Islet of Langerhans (tissue), 1 donor: ENCODE results near the gene ANKH.
"Not testable (repeated sequence)": the region's sequence is repeated elsewhere in the genome, so short reads cannot be mapped to it uniquely, and the experiment has no call there.

Source experiments
- FAIRE-seq: peaks from one replicate; lab custom pipeline; 2011; peaks lifted over from hg19 to GRCh38; lab: Jason Lieb, UNC

The ANKH gene

DNA sequence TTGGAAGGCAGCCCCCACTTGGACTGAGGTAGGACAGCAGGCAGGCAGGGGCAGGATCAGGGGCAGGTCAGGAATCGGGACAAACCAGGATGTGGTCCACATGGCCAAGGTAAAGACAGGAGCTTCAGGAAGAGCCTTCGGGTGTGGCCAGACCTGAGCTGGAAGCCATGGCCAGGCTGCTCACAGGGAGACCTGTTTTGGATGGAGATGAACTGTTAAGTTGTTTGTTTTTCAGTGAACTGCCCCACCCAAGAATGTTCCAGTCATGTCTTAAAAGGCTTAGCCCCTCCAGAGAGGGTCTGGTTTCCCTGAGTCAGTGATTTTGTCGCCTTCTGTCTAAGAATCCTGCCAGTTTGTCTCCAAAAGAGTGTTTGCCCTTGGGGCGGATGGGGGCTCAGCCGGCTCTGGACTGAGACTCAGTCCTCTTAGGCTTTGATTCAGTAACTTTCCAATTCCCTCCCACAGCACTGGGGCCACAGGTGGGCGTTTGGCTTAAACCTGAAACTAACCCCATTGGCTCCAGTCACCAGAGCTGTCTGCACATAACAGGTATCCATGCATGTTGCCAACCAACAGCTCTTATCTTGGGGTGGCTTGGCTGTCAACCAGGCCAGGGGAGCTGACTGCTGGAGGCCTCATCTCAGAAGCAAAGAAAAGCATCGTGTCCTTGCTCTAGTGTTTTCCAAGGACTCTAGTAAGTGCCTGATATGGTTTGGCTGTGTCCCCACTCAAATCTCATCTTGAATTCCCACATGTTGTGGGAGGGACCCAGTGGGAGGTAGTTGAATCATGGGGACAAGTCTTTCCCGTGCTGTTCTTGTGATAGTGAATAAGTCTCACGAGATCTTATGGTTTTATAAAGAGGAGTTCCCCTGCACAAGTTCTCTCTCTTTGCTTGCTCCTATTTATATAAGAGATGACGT, 11.3 kb upstream of the ANKH start:
- FAIRE-seq = no peak

DNA sequence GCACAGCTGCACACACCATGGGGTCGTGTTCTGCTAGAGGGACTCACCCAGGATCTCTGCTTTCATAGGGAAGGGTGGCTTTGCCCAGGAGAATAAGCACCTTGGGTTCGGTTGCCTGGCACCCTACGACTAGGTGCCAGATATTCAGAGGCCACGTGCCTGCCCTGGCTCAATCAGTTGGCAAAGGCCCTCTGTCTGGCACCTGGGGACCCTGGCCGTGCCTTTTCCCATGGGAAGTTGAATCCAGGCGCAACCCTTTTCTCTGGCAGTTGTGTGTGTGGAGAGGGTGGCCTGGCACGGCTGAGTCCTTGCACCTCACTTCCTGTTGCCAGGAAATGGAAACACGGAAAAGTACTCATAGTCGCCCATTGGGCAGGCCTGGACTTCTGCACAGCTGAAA, 10.2 kb upstream of the ANKH start:
- FAIRE-seq = no peak

DNA sequence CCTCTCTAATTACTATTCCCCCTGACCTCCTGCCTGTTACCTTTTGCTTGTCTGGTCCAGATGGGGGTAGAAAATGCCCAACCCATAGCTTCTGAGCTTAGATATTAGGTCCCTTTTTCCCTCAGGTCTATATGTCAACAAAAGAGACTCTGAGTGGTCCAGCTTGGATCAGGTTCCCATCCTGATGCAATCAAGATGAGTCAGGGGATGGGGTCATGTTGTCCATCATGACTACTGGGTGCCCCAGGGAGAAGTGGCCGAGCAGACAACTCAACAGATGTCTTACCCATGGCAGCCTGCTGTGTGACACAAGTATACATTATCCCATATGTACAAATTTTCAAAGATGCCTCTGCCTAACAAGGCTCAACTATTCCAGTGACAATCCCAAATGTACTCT, 9.1 kb upstream of the ANKH start:
- FAIRE-seq = no peak

DNA sequence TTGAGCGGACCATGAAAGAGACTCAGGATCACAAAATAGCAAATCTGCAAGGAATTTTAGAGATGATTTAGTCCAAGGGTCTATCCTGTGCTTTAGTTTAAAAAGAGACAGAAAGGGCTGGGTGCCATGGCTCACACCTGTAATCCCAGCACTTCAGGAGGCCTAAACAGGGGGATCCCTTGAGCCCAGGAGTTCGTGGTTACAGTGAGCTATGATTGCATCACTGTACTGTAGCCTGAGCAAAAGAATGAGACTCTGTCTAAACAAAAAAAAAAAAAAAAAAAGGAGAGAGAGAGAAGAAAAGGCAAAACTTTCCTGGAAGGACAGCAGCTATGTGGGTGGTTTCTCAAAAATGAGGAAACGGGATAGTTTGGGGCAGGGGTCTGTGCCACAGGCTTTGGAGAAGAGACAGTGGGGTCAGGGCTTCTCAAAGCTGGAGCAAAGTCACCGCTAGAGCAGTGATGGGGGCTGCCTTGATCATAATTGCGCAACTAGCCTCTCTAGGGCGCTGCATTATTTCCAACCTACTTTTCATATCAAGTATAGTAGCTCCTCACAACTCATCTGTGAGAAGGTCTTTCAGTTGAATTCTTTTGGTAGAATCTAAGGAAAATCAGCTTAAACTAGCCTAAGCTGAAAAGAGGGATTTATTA, 8.5 kb upstream of the ANKH start:
- no peak for FAIRE-seq

DNA sequence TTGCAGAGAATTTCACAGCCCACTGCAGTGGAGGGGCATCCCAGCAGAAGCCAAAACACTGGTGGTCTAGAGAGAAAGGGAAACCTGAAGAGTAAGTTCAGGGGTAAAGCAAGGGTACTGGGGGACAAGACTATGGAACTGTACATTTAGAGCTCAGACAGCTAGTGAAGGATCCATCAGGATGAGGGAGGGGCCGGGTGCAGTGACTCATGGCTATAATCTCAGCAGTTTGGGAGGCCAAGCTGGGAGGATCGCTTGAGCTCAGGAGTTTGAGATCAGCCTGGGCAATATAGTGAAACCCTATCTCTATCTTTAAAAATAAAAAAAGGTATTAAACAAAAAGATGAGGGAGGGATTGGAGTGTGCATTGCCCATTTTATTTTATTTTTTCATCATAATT, 7.8 kb upstream of the ANKH start:
- no peak for FAIRE-seq

DNA sequence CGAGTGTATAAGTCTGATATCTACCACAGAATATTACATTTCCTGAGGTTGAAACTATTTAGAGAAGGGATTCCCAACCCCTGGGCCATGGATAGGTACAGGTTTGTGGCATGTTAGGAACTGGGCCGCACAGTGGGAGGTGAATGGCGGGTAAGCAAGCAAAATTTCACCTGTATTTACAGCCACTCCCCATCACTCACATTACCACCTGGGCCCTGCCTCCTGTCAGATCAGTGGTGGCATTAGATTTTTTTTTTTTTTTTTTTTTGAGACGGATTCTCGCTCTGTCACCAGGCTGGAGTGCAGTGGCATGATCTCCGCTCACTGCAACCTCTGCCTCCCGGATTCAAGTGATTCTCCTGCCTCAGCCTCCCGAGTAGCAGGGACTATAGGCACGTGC, 6.6 kb upstream of the ANKH start:
- FAIRE-seq = not testable (repeated sequence)

DNA sequence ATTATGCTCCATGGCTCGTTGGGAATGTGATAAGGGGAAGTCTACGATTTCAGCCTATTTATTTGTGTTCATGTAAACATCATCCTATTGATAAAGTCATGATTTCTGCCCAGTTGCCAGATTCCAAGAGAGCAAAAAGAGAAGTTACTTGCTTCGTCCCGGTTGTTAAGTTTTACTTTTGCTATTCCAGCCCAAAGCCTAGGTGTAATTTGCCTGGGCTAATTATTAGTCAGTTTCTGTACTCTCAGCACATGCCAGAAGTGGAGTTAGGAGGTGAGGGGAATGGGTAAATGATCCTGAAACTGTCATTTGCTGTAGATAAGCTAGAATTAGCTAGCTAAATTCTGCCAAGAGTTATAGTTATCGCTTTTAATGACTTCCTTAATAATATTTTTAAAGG, 4.5 kb upstream of the ANKH start:
- FAIRE-seq = no peak

DNA sequence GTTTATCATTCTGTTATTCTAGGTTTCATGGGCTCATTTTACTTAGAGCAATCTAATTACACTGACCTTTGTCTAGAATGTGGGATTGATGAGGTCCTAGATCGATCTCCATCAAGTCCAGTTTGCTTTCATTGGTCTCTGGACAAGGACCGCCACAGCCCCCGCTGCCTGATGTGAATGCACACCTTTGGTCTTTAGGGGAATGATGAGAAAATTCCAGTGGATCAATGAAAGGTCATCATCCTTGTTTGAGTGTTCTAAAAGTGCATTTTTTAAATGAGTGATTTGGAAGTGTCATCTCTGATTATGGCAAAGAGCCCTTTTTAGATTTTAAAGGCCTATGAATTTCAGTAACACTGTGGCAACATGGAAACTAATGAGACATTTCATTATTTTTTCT, 2.2 kb upstream of the ANKH start:
- no peak for FAIRE-seq

DNA sequence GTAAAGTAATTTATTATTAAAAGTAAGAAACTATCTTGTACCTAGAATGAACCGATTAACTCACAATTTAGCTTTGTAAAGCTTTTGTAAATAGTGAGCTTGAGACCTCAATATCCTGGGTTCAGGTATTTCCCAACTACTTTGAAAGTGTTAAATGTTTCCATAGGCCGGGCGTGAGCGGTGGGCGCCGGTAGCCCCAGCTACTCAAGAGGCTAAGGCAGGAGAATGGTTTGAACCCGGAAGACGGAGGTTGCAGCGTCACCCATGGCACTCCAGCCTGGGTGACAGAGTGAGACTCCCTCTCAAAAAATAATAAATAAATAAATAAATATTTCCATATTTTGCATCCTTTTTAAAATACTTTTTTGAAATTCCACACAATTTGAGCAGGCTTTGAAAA, 1.5 kb upstream of the ANKH start:
- FAIRE-seq = no peak

DNA sequence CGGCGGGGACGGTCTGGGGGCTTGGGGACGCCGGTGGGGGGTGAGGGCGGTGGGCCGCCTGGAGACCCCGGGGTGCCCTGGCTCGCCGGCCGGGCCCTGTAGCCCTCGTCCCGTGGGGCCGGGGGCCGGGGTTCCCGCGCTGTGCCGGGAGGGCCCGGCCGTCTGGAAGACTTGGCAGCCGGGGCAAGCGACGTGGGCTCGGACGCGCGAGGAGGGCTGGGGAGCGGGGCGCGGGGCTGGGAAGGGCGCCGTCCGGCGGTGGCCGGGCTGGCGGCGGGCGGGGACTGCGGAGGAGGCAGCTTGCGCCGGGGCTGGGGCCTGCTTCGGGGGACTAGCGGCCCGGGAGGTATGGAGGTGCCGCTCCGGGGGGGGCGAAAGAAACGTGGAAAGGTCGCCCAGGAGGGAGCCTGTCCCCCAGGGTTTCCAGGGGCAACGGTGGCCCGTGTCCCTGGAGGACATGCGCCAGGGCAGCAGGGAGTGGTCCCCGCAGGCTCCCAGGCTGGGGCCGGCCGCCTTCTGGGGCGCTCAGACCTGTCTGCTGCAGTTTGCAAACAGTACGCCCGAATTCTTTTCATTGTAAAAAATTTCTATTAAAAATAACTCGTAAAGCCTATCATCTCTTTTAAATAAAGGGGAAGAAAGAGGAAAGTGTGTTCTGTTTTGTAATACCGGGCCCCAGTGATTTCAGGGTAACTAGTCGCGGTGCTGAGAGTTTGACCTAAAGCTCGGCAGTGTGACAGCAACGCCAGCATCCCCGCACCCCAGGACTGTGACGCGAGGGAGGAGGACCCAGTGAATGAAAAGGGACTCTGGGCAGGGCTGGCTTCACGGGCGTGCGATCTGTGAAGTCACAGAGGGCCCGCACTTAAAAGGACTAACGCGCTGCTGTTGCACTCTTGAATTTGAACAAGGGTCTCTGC, 752 bp upstream of the ANKH start:
- no peak for FAIRE-seq

DNA sequence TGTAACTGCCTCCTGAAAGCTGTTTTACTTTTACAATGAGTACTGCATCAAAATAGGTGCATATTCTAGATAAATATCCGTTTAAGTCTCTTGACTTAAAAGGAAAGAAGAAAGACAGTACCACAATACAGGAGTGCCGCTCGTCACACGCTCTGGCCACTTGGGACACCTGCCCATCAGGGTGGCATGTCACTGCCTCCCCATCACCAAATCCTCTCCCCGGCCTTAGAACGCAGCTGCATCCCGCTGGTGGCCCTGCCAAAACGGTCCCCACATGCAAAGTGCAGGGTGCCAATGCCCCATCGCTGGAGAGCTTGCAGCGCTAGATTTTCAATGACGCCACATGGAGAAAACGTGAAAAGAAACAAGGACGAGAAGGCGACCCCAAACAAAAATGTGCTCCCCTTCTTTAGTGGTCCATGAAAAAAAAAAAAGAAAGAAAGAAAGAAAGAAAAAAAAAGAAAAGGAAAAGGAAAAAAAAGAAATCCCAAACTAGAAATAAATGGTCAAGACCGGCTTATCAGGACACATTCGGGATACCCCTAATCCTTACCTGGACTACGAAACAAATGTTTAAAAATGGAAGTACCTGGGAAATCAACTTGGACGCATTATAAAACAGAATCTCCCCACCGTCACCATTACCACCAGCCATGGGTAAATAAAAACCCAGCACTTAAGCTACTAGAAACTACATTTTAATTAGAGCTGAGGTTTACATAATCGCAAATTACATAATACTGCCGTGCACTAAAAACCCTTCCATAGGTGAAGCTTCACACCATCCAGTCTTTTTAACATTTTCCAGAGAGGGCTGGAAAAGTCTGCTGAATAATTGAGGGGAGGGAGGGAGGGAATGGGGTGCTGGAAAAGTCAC, 1.0 kb downstream of the ANKH start:
- no peak for FAIRE-seq

DNA sequence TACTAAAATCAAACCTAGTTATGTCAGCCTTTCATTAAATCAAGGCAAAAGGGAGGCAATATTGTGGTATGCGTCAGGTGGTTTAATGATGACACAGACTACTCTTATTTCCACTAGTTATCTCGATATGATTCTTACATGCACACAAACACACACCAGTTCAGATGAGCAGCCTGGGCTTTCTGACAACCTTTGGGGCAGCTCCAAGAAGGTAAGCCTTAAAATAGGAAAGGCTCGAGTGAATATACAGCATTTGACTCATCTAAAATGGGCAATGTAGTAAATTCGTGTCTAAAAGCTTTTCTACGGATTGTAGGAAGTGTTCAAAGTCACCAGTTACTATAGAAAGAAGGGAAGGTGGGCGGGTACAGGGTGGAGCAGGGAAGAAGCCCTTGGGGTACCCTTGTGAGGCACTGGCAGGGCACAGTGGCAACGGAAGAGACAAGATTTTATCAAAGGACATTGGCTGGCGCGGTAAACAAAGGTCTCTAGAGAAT, 1.9 kb downstream of the ANKH start:
- FAIRE-seq = no peak

DNA sequence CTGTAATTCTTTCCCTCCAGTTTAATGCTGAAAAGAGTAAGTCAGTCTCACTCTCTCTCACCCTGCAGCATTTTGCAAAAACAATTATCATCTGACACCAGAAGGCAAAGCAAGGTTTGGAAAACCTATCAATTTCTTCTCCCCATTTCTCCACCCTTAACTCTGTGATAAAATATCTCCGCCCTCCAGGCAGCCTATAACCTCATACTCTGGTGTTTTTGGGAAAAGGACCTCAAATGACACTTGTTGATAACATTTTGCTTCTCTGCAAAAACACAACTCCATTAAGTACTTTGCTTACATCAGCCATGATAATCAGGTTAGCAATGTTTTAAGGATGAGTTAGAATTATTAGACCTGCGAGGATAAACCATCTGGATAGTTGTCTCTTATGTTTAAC, 2.3 kb downstream of the ANKH start:
- no peak for FAIRE-seq

DNA sequence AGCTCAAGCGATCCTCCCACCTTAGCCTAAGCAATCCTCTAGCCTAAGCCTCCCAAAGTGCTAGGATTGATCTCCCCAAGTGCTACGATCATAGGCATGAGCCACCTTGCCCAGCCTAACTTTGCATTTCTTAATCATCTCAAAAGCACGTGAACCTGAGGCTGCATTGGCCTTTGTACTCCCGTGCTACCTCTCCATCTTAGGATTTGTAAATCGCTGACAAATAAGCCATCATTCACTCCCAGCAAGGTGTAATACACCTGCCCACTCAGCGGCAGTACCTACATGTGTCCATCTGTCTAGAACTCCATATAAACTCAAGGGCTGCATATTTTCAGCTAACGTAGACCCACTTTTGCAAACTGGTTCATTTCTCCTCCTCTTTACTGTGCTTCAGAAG, 2.8 kb downstream of the ANKH start:
- FAIRE-seq = no peak

DNA sequence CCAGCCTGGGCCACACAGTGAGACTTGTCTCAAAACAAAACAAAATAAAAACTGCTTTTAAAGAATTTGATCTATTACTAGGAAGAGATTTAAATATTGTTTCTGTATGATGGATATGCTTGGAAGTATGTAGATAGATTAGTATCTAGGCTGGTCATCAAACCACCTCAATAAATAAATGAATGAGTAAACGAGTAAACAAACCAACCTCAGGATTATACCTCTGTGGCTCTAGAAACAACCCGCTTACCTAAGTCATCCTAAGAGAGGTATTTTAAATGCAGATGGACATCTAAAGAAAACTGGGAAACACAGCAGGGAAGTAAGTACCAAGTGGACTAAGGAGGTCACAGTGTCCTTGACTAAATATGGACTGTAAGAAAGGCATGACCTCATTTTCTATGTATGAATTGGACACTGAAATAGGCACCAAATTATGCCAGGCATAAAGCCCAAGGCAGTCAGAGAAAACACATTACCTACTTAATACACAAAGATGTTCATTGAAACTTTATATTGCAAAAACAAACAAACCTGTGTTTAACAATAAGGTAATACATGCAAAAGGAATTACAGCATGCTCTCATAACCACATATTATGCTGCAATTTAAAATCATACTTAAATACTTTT, 7.3 kb downstream of the ANKH start:
- FAIRE-seq = no peak

DNA sequence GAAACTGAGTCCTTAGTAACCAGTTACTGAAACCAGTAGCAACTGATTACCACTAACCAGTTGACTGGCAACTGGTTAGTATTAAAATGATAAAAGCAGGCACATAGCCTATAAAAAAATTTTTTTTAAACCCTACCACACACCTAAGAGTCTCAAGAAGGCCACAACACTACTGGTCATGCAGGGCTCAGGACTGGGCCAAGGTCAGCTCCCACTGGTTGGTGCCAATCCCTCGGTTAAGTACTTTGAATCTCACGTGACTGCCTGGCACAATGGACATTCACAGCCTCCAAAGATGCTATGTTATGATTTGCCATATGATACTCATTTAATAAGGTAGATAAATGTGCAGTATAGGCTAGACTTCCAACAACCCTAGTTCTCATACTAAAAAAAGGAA, 8.5 kb downstream of the ANKH start:
- no peak for FAIRE-seq

DNA sequence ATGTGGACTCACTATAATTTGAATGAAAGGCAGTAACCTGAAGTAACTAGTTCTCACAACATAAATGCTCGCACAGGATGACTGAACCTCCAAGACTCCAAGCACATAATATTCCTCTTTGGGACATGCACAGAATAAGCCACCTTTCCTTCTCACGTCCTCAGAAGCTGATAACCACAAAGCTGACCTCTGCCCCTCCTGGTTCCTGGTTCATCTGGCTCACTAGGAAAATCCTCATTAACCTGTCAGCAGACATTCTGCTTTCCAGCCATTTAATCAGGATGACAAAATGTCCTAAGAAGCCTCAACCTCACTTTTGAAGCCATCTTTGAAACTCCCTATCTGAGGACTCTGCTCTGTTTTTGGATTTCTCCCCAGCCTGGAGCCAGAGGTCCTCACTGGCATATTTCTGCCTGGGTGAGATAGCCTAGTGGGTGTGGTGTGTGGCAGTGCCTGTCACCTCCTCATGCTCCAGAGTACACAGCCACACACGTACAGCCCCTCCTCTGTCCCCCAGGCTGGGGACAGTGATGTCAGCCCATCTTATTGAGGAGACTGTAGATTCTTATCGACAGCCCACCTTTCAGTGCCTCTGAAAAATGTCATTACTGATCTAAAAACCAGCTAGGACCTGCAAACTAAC, 10.3 kb downstream of the ANKH start:
- no peak for FAIRE-seq

DNA sequence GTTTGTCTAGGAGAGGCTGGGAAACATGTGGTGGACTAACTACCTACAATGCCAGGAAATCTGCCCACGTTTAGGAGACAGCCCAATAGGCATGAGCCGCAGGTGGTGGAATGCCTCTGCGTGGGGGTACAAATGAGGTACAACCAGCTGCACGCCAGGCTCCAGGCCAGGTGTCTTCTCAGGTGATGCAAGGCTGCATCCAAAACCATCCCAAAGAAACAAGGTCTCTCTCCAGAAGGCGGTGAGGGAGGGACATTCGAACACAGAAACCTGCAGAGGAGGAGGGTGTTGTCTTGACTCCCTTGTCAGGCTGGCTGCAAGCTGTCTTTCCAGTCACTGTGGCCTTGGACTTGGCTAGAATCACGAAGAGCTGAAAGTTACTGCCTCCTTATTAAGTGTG, 11.6 kb downstream of the ANKH start:
- no peak for FAIRE-seq

DNA sequence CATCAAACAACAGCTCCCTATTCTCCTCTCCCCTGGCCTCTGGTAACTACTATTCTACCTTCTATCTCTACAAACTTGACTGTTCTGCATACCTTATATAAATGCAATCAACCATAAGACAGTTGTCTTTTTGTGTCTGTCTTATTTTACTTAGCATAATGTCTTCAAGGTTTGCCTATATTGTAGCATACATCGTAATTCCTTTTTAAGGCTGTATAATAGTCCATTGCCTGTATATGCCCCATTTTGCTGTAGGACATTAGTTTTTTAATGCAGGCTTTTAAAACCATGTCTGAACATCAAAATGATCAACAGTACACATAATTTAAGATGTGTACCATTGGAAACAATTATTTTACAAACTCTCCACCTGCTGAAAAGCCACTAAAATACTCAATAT, 12.4 kb downstream of the ANKH start:
- FAIRE-seq = no peak

DNA sequence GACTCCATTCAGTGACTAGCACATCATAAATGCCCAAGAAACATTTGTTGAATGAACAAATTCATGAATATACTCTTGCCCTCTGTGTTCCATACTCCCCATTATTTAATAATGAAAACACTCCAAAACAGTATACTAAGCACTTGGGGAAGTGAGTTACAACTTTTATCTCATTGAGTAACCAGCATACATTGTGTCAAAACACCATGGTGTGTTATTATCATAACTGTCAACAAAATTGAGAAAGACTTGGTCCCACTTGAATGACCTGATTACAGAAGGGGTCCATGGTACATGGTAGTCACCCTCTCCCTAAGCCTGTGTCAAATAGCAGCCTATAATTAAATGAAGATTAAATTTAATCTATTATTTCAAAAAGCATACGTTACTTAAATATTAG, 16.2 kb downstream of the ANKH start:
- FAIRE-seq = no peak

DNA sequence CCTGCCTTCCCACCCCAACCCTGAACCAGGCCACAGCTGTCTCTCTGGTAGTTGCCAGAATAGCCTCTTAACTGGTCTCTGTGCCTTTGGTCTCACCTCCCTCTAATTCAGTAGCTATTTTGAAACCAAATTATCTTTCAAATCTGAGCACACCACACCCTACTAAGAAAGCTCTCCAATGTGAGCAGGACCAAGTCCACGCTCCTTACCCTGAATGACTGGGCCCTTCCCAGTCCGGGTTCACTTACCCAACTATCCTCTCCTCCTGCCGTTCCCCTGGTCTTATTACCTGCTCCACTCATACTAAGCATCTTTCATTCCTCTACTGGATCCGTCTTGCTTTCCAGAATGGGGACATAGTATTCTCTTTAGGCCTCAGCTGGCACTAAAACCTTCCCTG, 16.8 kb downstream of the ANKH start:
- FAIRE-seq = no peak
